Fibroblast of mammary gland (primary cell): ENCODE measurements around the gene FAM8A1.

Experiments
- DNase-seq: peaks from one replicate; pipeline ENCODE4 v3.0.0-alpha.2; 2010; ENCODE audit warnings: low read depth
- H3K4me3 ChIP-seq: 2 replicates; pipeline ENCODE4 v1.5.1; 2011; ENCODE audit warnings: low read depth, mild to moderate bottlenecking, low read length, moderate library complexity; ENCODE audit not compliant: control insufficient read depth
- TF ChIP-seq, protein P1 (sequence below): conservative IDR thresholded peaks from 2 replicates; pipeline ENCODE4 v1.5.1; 2011; ENCODE audit warnings: low read depth, low read length, inconsistent platforms; ENCODE audit not compliant: control insufficient read depth, insufficient read depth

Gene FAM8A1, protein sequence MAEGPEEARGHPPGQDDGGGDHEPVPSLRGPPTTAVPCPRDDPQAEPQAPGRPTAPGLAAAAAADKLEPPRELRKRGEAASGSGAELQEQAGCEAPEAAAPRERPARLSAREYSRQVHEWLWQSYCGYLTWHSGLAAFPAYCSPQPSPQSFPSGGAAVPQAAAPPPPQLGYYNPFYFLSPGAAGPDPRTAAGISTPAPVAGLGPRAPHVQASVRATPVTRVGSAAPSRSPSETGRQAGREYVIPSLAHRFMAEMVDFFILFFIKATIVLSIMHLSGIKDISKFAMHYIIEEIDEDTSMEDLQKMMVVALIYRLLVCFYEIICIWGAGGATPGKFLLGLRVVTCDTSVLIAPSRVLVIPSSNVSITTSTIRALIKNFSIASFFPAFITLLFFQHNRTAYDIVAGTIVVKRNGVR

DNA sequence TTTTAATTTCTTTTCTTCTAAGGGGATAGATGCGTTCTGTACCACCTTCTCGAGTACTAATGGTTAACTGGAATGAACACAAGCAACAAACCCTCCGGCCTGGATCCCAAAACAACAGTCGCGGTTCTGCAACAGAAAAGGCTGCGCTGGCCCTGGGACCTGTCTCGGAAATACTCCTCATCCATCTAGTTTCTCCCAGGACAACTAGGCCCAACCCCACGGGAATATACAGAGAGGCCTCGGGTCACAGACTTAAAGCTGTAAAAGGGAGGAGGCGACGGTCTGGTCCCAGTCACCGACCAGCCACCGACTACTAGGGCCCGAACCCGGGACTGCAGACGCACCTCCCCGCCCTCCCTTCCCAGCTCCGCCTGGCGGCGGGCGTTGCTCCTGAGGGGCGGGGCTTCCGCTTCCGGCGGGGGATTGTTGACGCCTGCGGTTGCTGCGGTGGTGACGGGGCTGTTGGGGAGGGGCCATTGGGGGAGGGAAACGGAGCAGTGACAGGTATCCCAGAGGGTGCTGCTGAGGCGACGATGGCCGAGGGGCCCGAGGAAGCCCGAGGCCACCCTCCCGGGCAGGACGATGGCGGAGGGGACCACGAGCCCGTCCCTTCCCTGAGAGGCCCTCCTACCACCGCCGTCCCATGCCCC, at the start of gene FAM8A1:
Gene FAM8A1, plus strand, starts transcription at position 426 of the 650 bp plus-strand sequence. Its CDS starts 108 bp downstream, at position 534.
- TF ChIP-seq, protein P1, sequence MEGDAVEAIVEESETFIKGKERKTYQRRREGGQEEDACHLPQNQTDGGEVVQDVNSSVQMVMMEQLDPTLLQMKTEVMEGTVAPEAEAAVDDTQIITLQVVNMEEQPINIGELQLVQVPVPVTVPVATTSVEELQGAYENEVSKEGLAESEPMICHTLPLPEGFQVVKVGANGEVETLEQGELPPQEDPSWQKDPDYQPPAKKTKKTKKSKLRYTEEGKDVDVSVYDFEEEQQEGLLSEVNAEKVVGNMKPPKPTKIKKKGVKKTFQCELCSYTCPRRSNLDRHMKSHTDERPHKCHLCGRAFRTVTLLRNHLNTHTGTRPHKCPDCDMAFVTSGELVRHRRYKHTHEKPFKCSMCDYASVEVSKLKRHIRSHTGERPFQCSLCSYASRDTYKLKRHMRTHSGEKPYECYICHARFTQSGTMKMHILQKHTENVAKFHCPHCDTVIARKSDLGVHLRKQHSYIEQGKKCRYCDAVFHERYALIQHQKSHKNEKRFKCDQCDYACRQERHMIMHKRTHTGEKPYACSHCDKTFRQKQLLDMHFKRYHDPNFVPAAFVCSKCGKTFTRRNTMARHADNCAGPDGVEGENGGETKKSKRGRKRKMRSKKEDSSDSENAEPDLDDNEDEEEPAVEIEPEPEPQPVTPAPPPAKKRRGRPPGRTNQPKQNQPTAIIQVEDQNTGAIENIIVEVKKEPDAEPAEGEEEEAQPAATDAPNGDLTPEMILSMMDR = peak; percentile 37
- H3K4me3 ChIP-seq = peak within 1 kb of the TSS; percentile 70
- peak; percentile 77 for DNase-seq

DNA sequence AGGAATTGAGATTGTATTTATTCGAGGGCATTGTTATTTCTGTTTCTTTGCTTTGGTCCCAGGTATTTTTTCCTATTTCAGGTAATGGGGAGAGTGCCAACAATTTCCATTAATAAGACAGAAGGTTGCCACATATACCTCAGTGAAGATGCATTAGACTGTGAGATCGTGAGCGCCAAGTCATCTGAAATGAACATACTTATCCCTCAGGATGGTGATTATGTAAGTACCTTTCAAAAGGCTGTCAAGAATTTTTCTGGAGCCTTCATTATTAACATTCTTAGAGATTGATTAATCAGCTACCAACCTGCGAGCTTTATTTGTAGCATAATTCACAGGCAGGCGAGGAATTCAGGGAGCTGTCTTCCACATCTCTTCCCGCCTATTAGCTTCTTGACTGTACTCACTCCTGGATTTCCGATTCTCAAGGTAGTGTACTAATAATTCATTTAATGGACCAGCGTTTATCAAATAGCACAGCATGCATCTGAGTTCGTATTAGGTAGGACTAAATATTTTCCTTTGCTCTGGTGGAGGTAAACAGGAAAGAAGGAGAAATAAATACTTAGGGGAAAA, 48.6 kb upstream of the FAM8A1 start:
- no peak for DNase-seq
- no peak overlapping the region for H3K4me3 ChIP-seq
- TF ChIP-seq, protein P1 = no peak

DNA sequence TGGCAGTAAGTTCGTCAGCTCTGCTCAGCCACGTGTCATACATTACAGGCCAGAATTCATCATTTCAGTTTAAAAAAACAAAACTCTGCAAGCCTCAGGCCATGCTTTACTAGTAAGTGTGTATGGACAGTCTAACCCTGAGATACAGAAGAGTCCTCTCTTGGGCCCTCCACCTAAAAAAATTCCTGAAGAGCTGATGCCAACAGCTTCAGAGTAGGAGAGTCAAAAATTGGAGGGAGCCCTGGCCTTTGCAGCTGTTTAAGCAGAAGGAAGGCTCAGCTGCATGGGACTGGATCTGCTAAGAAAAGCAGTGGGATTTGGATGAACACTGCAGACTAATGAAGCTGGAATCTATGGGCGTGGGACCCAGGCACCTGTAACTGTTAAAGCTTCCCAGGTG, 47.2 kb upstream of the FAM8A1 start:
- no peak for DNase-seq
- TF ChIP-seq, protein P1 = no peak
- H3K4me3 ChIP-seq = no peak overlapping the region

DNA sequence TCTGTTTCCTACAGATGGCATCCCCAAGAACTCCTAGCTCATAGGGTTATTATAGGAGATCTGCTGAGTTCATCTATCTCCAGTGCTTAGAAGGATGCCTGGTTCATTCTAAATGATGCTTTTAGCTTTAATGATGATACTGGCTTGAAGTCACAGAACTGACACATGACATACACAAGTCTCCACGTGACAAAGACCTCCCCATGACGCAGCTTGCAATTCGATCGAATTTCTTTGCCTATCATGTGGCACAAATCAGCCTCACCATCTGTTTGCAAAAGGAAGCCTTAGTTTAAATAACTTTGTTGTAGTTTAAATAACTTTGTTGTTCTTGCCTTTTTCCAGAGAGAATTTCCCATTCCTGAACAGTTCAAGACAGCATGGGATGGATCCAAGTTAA, 44.1 kb upstream of the FAM8A1 start:
- TF ChIP-seq, protein P1 = no peak
- DNase-seq = no peak
- no peak overlapping the region for H3K4me3 ChIP-seq

DNA sequence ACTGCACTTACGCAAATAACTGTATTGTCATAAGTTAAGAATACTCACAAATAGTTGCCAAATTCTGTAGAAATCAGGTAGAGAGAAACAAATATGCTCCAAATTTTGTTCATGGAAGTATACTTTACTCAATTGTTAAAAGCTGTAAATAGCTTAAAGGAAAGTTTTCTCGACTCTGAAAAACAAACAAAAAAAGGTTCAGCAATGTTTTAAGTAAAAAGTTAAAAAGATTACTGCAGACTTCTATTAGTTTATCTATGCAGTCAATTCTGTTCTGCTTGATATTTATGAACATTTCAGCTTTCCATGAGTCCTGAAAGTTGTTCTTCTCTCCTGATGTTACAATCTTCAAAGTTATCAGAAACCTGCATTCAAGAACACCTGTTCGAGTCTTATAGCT, 37.5 kb upstream of the FAM8A1 start:
- DNase-seq = no peak
- H3K4me3 ChIP-seq = no peak overlapping the region
- TF ChIP-seq, protein P1 = no peak

DNA sequence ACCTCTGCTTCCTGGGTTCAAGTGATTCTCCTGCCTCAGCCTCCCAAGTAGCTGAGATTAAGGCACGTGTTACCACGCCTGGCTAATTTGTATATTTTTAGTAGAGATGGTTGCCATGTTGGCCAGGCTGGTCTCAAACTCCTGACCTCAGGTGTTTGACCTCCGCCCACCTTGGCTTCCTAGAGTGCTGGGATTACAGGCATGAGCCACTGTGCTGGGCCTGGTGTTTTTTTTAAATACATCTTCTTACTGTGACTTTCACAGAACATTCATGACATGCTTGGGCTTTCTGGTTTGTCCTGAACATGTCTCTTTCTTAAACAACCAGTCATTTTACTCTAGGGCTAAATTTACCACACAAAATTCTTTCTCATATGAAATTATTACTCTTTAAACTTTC, 34.7 kb upstream of the FAM8A1 start:
- H3K4me3 ChIP-seq = no peak overlapping the region
- DNase-seq = no peak
- TF ChIP-seq, protein P1 = no peak
